ENCODE data around the gene RAB31.

Gene RAB31

GRCh38 chr18:9684881-9685614 lies 23.1 kb upstream of the RAB31 start:
- no peak for DNase-seq (ENCODE audit: extremely low read depth, low read depth)
- TF ChIP-seq CTCF (IDR thresholded peaks at IDR 0.05; ENCODE audit: low read depth, low read length) = no peak

DNA sequence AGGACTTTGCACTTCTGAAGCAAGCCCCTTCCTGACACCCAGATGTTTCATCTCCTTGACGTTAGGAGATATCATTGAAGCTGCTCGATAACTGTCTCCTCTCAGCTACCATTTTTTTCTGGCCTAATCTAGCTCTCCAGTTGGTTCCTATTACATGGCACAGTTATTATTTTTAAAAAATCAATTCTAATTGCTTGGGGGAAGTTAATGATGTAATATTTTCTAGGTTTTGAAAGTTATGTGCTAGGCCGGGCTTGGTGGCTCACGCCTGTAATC lies 22.5 kb upstream of the RAB31 start:
- no peak for TF ChIP-seq CTCF (IDR thresholded peaks at IDR 0.05; ENCODE audit: low read depth, low read length)
- no peak for DNase-seq (ENCODE audit: extremely low read depth, low read depth)

GRCh38 chr18:9688036-9688741 lies 19.9 kb upstream of the RAB31 start:
- no peak for TF ChIP-seq CTCF (IDR thresholded peaks at IDR 0.05; ENCODE audit: low read depth, low read length)
- DNase-seq (ENCODE audit: extremely low read depth, low read depth) = no peak

GRCh38 chr18:9689253-9689652 lies 18.8 kb upstream of the RAB31 start:
- DNase-seq (ENCODE audit: extremely low read depth, low read depth) = no peak

DNA sequence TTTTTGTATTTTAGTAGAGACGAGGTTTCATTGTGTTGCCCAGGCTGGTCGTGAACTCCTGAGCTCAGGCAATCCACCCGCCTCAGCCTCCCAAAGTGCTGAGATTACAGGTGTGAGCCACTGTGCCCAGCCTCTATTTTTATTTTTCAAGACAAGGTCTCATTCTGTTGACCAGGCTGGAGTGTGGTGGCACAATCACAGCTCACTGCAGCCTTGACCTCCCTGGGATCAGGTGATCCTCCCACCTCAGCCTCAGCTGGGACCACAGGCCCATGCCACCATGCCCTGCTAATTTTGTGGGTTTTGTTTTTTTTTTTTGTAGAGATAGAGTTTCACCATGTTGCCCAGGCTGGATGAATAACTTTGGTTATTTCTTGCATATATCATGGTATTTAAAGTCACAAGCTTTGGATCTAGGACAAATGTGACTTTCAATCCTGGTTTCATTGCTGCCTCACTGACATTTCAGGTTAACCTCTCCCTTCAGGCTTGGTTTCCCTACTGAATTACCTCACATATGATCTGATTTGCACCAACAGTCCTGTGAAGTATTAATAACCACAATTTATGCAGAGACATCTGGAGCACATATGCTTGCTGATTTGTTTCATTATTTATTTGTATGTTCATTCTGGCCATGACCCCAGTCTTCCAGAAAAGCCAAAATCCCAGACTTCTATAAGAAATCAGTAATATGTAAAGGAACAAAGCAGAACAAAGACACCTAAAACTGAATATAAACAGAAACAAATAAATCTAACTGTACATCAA lies 17.5 kb upstream of the RAB31 start:
- no peak for TF ChIP-seq CTCF (IDR thresholded peaks at IDR 0.05; ENCODE audit: low read depth, low read length)
- no peak for DNase-seq (ENCODE audit: extremely low read depth, low read depth)

More at GRCh38 chr18:9689253-9689652, 18.8 kb upstream of the RAB31 start:
- no peak for TF ChIP-seq CTCF (IDR thresholded peaks at IDR 0.05; ENCODE audit: low read depth, low read length)

- no peak for TF ChIP-seq CTCF (IDR thresholded peaks at IDR 0.05; ENCODE audit: low read depth, low read length)
- no peak for DNase-seq (ENCODE audit: extremely low read depth, low read depth)
Measured at GRCh38 chr18:9691235-9691634, 16.9 kb upstream of the RAB31 start.

GRCh38 chr18:9694174-9694573 lies 13.9 kb upstream of the RAB31 start:
- TF ChIP-seq CTCF (IDR thresholded peaks at IDR 0.05; ENCODE audit: low read depth, low read length) = no peak
- no peak for DNase-seq (ENCODE audit: extremely low read depth, low read depth)

All from AG09319 (cell line).